ENCODE results near the gene ECEL1.

Gene ECEL1

GRCh38 chr2:232437195-232437571 lies 50.5 kb downstream of the ECEL1 start:
- no peak overlapping the region for H3K27ac ChIP-seq
- no peak overlapping the region for H3K4me3 ChIP-seq (ENCODE audit: low read depth in 1 of 2, low read length in 1 of 2)
- H3K4me1 ChIP-seq (ENCODE audit: control insufficient read depth in 1 of 2, insufficient read depth in 1 of 2, low read depth in 1 of 2, low read length in 1 of 2) = no peaks in the 10 kb centered on the region
- peaks cover 4% of the 10 kb centered on the region for H3K27me3 ChIP-seq
- no peaks in the 10 kb centered on the region for H3K9me3 ChIP-seq
- no peaks in the 10 kb centered on the region for H3K36me3 ChIP-seq
- TF ChIP-seq CTCF (IDR thresholded peaks at IDR 0.05) = no peak

DNA sequence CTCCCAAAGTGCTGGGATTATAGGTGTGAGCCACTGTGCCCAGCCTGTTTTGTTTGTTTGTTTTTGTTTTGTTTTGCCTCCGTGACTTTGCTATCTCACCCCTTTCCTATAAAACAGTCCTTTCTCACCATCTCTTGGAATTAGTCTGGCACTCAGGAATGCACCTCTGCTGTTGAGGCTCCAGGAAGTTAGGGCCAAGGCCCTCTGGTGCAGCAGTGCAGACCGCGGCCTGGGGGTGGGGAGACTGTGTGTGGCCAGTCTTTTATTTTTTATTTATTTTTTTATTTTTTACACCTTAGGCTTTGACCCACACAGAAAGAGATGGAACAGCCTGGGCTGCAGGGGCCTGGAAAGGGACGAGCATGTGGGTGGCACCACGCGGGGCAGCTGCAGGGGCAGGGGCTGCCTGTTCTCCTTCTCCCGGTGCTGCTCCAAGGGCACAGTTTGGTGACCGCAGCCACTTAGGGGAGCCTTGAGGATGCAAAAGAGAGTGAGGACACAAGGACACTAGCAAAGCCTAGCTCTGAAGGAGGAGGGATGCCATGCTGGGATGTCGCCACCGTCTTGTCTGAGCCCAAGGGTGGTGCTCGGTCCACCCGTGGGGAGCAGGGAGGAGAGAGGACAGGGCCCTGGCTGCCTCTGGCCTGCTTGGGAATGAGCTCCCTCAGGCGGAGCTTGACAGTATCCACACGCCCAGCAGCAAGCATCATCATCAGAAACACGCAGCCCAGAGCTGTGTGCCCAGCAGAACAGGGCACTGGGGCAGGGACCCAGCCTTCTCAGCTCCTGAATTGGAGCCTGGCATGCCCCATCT lies 51.0 kb downstream of the ECEL1 start:
- no peaks in the 10 kb centered on the region for H3K9me3 ChIP-seq
- H3K4me3 ChIP-seq (ENCODE audit: low read depth in 1 of 2, low read length in 1 of 2) = no peak overlapping the region
- no peaks in the 10 kb centered on the region for H3K36me3 ChIP-seq
- TF ChIP-seq CTCF (IDR thresholded peaks at IDR 0.05) = no peak
- H3K27me3 ChIP-seq = peaks cover 4% of the 10 kb centered on the region
- H3K27ac ChIP-seq = no peak overlapping the region
- no peaks in the 10 kb centered on the region for H3K4me1 ChIP-seq (ENCODE audit: control insufficient read depth in 1 of 2, insufficient read depth in 1 of 2, low read depth in 1 of 2, low read length in 1 of 2)

DNA sequence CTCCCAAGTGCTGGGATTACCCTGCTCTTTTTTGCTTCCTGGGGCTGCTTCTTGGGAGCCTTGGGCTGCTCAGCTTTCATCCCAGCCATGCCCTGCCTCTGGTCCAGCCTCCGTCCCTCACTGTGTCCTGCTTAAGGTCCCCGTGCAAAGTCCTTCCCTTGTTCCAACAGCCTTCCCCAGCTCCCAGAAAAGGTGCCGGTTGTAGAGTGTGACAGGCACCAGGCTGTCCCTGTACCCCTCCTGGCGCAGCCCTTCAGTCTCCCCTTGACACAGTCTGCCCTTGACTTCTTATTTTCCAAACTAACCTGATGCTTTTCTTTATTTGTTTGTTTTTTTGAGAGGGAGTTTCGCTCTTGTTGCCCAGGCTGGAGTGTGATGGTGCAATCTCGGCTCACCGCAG lies 51.8 kb downstream of the ECEL1 start:
- TF ChIP-seq CTCF (IDR thresholded peaks at IDR 0.05) = no peak
- Histone ChIP-seq H3K4me3 (ENCODE audit: low read depth in 1 of 2, low read length in 1 of 2) (no peak overlapping the region), H3K4me1 (ENCODE audit: control insufficient read depth in 1 of 2, insufficient read depth in 1 of 2, low read depth in 1 of 2, low read length in 1 of 2) (no peaks in the 10 kb centered on the region), H3K27me3 (peaks cover 4% of the 10 kb centered on the region), H3K27ac (no peak overlapping the region), H3K36me3 (no peaks in the 10 kb centered on the region), H3K9me3 (no peaks in the 10 kb centered on the region)

DNA sequence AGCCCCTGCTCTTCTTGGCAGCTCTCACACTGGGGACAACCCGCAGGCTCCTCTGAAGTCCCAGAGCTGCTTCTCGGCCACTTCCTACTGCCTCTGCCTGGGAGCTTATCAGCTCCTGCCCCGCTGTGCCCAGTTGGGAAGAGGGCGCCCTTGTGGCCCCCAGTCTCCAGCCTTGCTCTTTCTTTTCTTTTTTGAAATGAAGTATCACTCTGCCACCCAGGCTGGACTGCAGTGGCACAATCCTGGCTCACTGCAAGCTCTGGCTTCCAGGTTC lies 52.3 kb downstream of the ECEL1 start:
- H3K27me3 ChIP-seq = peaks cover under 1% of the 10 kb centered on the region
- H3K36me3 ChIP-seq = no peaks in the 10 kb centered on the region
- H3K4me1 ChIP-seq (ENCODE audit: control insufficient read depth in 1 of 2, insufficient read depth in 1 of 2, low read depth in 1 of 2, low read length in 1 of 2) = no peaks in the 10 kb centered on the region
- no peak for TF ChIP-seq CTCF (IDR thresholded peaks at IDR 0.05)
- H3K4me3 ChIP-seq (ENCODE audit: low read depth in 1 of 2, low read length in 1 of 2) = no peak overlapping the region
- no peaks in the 10 kb centered on the region for H3K9me3 ChIP-seq
- H3K27ac ChIP-seq = no peak overlapping the region

GRCh38 chr2:232434563-232435374 lies 52.9 kb downstream of the ECEL1 start:
- no peak overlapping the region for H3K27ac ChIP-seq
- H3K27me3 ChIP-seq = no peaks in the 10 kb centered on the region
- no peaks in the 10 kb centered on the region for H3K4me1 ChIP-seq (ENCODE audit: control insufficient read depth in 1 of 2, insufficient read depth in 1 of 2, low read depth in 1 of 2, low read length in 1 of 2)
- H3K4me3 ChIP-seq (ENCODE audit: low read depth in 1 of 2, low read length in 1 of 2) = no peak overlapping the region
- no peaks in the 10 kb centered on the region for H3K36me3 ChIP-seq
- no peaks in the 10 kb centered on the region for H3K9me3 ChIP-seq
- no peak for TF ChIP-seq CTCF (IDR thresholded peaks at IDR 0.05)

Measured in neutrophil (primary cell).